Stimulated activated naive CD4-positive, alpha-beta T cell treated with Interleukin-2 at 50 U/mL for 16 hours (primary cell): Measurements from ENCODE around the gene ABCA2.

ENCODE experiments used
- DNase-seq: peaks from one replicate; lab custom pipeline; 2025; lab: John Stamatoyannopoulos, UW

The ABCA2 gene

GRCh38 chr9:136997830-136998234, 30.2 kb downstream of the ABCA2 start:
- DNase-seq: no peak

GRCh38 chr9:136997371-136997770, 30.7 kb downstream of the ABCA2 start:
- DNase-seq: no peak

GRCh38 chr9:136996361-136997292, 31.4 kb downstream of the ABCA2 start, which contains the start of gene CLIC3:
CLIC3 (minus strand) TSS chr9:136996568; CDS start chr9:136996543, 25 bp downstream.
- DNase-seq: peak; percentile 32

GRCh38 chr9:136995772-136996311, 32.2 kb downstream of the ABCA2 start:
- DNase-seq: no peak

- DNase-seq: no peak
Measured at GRCh38 chr9:136995362-136995761, 32.7 kb downstream of the ABCA2 start.

GRCh38 chr9:136994888-136995230, 33.2 kb downstream of the ABCA2 start:
- DNase-seq: no peak

- no peak for DNase-seq
Measured at GRCh38 chr9:136994180-136994887, 33.7 kb downstream of the ABCA2 start.

- DNase-seq: no peak
Measured at GRCh38 chr9:136992819-136993369, 35.1 kb downstream of the ABCA2 start.

GRCh38 chr9:136991993-136992818, 35.8 kb downstream of the ABCA2 start, which contains the start of gene PAXX:
PAXX (plus strand) TSS chr9:136992422; CDS start chr9:136992444, 22 bp downstream.
- peak; percentile 90 for DNase-seq

GRCh38 chr9:136990242-136990911, 37.7 kb downstream of the ABCA2 start:
- no peak for DNase-seq

- DNase-seq: no peak
Measured at GRCh38 chr9:136988872-136989271, 39.2 kb downstream of the ABCA2 start.

GRCh38 chr9:136985853-136986252, 42.2 kb downstream of the ABCA2 start:
- no peak for DNase-seq

- no peak for DNase-seq
Measured at GRCh38 chr9:136985027-136985602, 42.9 kb downstream of the ABCA2 start.

GRCh38 chr9:136984464-136985026, 43.5 kb downstream of the ABCA2 start:
- DNase-seq: no peak

- no peak for DNase-seq
Measured at GRCh38 chr9:136983656-136984314, 44.3 kb downstream of the ABCA2 start.

- no peak for DNase-seq
Measured at GRCh38 chr9:136983167-136983566, 44.9 kb downstream of the ABCA2 start.

GRCh38 chr9:136982232-136983051, 45.6 kb downstream of the ABCA2 start, which contains the start of gene LCNL1:
LCNL1 (plus strand) TSS chr9:136982993; CDS start chr9:136983587, 594 bp downstream.
- DNase-seq: no peak

- no peak for DNase-seq
Measured at GRCh38 chr9:136981588-136982231, 46.3 kb downstream of the ABCA2 start.
